ENCODE data around the gene CNGB1.

CNGB1 gene

GRCh38 chr16:57911743-57912142 is 59.2 kb downstream of the CNGB1 start:
- Histone ChIP-seq H3K9ac (ENCODE audit: low read depth in 1 of 2, low read length in 2 of 2) (no peak overlapping the region), H3K36me3 (ENCODE audit: control insufficient read depth in 1 of 2, insufficient read depth in 2 of 2, low read length in 2 of 2) (no peaks in the 10 kb centered on the region), H3K27ac (ENCODE audit: low read depth, low read length) (no peak overlapping the region), H3K9me3 (ENCODE audit: control insufficient read depth in 1 of 2, low read length in 2 of 2) (no peaks in the 10 kb centered on the region), H3K4me3 (ENCODE audit: low read depth in 1 of 2, low read length in 2 of 2) (no peak overlapping the region), H3K4me1 (ENCODE audit: control insufficient read depth in 1 of 2, insufficient read depth in 2 of 2, low read length in 2 of 2) (no peaks in the 10 kb centered on the region), H3K27me3 (ENCODE audit: control insufficient read depth in 1 of 2, insufficient read depth in 2 of 2, low read length in 2 of 2) (no peaks in the 10 kb centered on the region)

DNA sequence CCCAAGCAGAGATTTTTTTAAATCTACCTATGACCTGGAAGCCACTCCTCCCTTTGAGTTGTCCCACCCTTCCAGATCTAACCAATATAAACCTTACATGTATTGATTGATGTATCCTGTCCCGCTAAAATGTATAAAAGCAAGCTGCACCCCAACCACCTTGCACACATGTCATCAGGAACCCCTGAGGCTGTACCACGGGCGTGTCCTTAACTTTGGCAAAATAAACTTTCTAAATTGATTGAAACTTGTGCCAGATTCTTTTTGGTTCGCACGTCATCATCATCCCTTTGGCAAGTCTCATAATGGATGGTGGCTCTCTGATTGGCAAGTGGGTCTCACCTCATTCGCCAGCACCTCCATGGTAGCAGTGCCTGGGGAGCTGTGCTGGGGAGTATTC is 60.2 kb downstream of the CNGB1 start:
- Histone ChIP-seq H3K27me3 (ENCODE audit: control insufficient read depth in 1 of 2, insufficient read depth in 2 of 2, low read length in 2 of 2) (no peaks in the 10 kb centered on the region), H3K4me1 (ENCODE audit: control insufficient read depth in 1 of 2, insufficient read depth in 2 of 2, low read length in 2 of 2) (no peaks in the 10 kb centered on the region), H3K4me3 (ENCODE audit: low read depth in 1 of 2, low read length in 2 of 2) (no peak overlapping the region), H3K27ac (ENCODE audit: low read depth, low read length) (no peak overlapping the region), H3K36me3 (ENCODE audit: control insufficient read depth in 1 of 2, insufficient read depth in 2 of 2, low read length in 2 of 2) (no peaks in the 10 kb centered on the region), H3K9ac (ENCODE audit: low read depth in 1 of 2, low read length in 2 of 2) (no peak overlapping the region), H3K9me3 (ENCODE audit: control insufficient read depth in 1 of 2, low read length in 2 of 2) (no peaks in the 10 kb centered on the region)

DNA sequence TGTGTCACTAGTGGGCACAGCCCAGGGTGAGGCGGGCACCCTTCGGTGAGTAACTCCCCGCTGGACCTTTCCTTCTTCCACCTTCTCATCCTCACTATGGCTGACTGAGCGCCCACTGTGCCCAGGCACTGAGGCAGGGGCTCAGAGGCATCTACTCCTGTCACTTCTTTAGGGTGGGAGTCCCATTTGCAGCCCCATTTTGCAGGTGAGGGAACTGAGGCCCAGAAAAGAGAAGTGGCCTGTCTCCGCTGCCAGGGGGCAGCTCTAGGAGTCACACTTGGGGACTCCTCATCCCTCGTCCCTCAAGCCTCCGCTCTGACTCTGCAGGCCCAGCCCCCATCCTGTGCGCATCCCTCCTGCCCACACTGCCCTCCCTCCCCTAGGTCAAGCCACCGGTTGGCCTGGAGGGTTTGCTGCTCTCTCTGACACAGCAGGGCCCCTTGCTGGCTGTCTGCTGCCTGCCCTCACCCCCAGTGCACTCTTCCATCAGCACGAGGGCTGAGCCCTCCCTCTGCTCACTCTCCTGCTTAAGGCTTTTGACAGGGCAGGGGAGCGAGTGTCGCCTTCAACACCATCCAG is 62.4 kb downstream of the CNGB1 start:
- H3K27ac ChIP-seq (ENCODE audit: low read depth, low read length) = no peak overlapping the region
- no peaks in the 10 kb centered on the region for H3K9me3 ChIP-seq (ENCODE audit: control insufficient read depth in 1 of 2, low read length in 2 of 2)
- H3K36me3 ChIP-seq (ENCODE audit: control insufficient read depth in 1 of 2, insufficient read depth in 2 of 2, low read length in 2 of 2) = no peaks in the 10 kb centered on the region
- H3K4me3 ChIP-seq (ENCODE audit: low read depth in 1 of 2, low read length in 2 of 2) = no peak overlapping the region
- no peak overlapping the region for H3K9ac ChIP-seq (ENCODE audit: low read depth in 1 of 2, low read length in 2 of 2)
- H3K27me3 ChIP-seq (ENCODE audit: control insufficient read depth in 1 of 2, insufficient read depth in 2 of 2, low read length in 2 of 2) = peaks cover 0 to 5% of the 10 kb centered on the region in 2 donors
- H3K4me1 ChIP-seq (ENCODE audit: control insufficient read depth in 1 of 2, insufficient read depth in 2 of 2, low read length in 2 of 2) = no peaks in the 10 kb centered on the region

DNA sequence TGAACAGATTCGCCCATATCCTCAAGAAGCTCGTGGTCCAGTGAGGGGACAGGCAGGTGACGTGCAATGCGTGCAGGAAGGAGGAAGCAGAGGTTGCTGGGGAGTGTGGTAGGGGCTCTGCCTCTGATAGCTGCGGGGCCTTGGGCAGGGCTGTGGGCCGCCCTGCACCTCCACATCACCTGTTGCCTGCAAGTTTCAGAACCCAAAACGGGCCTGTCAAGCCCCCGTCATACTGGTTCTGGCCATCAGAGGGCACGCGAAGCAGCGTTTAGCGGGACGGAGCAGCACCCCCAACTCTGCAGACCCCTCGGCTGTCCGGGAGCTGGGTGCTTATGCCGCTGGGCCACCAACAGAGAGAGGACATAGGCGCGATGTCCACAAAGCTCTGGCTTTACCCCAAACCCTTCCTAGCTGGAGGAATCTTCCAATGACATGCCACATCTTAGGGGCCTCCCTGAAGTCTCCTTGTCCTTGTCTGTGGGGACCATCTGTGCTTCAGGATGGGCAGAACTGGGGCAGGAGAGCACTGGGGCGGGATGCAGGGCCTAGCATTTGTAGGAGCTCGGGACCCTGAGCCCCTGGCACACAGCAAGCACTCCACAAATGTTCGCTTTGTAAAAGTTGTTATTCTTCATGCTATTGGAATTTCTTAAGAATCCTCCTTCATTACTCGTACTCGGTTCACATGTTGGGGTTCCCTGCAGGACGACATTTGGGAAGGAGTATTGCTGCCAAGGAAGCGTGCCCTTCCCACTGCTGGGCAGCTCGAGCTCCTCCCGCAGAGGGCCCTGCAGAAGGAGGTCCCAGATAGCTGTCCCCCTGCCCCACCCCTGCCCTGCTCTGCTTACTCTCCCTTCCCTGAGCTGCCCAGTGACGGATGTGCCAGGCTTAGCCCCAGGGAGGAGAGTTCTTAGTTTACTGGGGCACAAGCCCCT is 64.3 kb downstream of the CNGB1 start:
- no peak overlapping the region for H3K27ac ChIP-seq (ENCODE audit: low read depth, low read length)
- peaks cover 1 to 5% of the 10 kb centered on the region in 2 donors for H3K27me3 ChIP-seq (ENCODE audit: control insufficient read depth in 1 of 2, insufficient read depth in 2 of 2, low read length in 2 of 2)
- H3K9ac ChIP-seq (ENCODE audit: low read depth in 1 of 2, low read length in 2 of 2) = no peak overlapping the region
- H3K4me3 ChIP-seq (ENCODE audit: low read depth in 1 of 2, low read length in 2 of 2) = no peak overlapping the region
- H3K36me3 ChIP-seq (ENCODE audit: control insufficient read depth in 1 of 2, insufficient read depth in 2 of 2, low read length in 2 of 2) = no peaks in the 10 kb centered on the region
- no peaks in the 10 kb centered on the region for H3K9me3 ChIP-seq (ENCODE audit: control insufficient read depth in 1 of 2, low read length in 2 of 2)
- no peaks in the 10 kb centered on the region for H3K4me1 ChIP-seq (ENCODE audit: control insufficient read depth in 1 of 2, insufficient read depth in 2 of 2, low read length in 2 of 2)

DNA sequence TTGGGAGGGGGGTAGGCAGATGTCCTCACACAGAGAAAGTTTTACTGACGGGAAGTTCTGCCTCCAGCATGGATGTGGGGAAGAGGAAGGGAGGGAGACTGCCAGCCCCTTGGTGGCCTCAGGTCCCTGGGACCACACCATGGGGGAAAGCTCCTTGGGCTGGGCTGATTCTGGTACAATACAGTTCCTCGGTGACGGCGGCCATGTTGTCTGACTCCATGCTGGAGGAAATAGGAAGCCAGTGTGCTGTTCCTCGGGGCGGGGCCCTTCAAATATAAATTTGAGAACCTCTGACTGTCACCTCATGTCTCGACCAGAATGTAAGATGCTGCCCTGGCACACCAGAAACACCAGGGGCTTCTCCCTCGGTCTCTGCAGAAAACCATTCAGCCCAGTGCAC is 66.8 kb downstream of the CNGB1 start:
- Histone ChIP-seq H3K9ac (ENCODE audit: low read depth in 1 of 2, low read length in 2 of 2) (no peak overlapping the region), H3K36me3 (ENCODE audit: control insufficient read depth in 1 of 2, insufficient read depth in 2 of 2, low read length in 2 of 2) (no peaks in the 10 kb centered on the region), H3K4me3 (ENCODE audit: low read depth in 1 of 2, low read length in 2 of 2) (no peak overlapping the region), H3K4me1 (ENCODE audit: control insufficient read depth in 1 of 2, insufficient read depth in 2 of 2, low read length in 2 of 2) (no peaks in the 10 kb centered on the region), H3K27me3 (ENCODE audit: control insufficient read depth in 1 of 2, insufficient read depth in 2 of 2, low read length in 2 of 2) (peaks cover 3 to 5% of the 10 kb centered on the region in 2 donors), H3K27ac (ENCODE audit: low read depth, low read length) (no peak overlapping the region), H3K9me3 (ENCODE audit: control insufficient read depth in 1 of 2, low read length in 2 of 2) (no peaks in the 10 kb centered on the region)

- Histone ChIP-seq H3K27me3 (ENCODE audit: control insufficient read depth in 1 of 2, insufficient read depth in 2 of 2, low read length in 2 of 2) (peaks cover 3 to 5% of the 10 kb centered on the region in 2 donors), H3K9ac (ENCODE audit: low read depth in 1 of 2, low read length in 2 of 2) (no peak overlapping the region), H3K36me3 (ENCODE audit: control insufficient read depth in 1 of 2, insufficient read depth in 2 of 2, low read length in 2 of 2) (no peaks in the 10 kb centered on the region), H3K4me3 (ENCODE audit: low read depth in 1 of 2, low read length in 2 of 2) (no peak overlapping the region), H3K9me3 (ENCODE audit: control insufficient read depth in 1 of 2, low read length in 2 of 2) (no peaks in the 10 kb centered on the region), H3K27ac (ENCODE audit: low read depth, low read length) (no peak overlapping the region), H3K4me1 (ENCODE audit: control insufficient read depth in 1 of 2, insufficient read depth in 2 of 2, low read length in 2 of 2) (no peaks in the 10 kb centered on the region)
Measured at GRCh38 chr16:57903656-57904055, 67.3 kb downstream of the CNGB1 start.

DNA sequence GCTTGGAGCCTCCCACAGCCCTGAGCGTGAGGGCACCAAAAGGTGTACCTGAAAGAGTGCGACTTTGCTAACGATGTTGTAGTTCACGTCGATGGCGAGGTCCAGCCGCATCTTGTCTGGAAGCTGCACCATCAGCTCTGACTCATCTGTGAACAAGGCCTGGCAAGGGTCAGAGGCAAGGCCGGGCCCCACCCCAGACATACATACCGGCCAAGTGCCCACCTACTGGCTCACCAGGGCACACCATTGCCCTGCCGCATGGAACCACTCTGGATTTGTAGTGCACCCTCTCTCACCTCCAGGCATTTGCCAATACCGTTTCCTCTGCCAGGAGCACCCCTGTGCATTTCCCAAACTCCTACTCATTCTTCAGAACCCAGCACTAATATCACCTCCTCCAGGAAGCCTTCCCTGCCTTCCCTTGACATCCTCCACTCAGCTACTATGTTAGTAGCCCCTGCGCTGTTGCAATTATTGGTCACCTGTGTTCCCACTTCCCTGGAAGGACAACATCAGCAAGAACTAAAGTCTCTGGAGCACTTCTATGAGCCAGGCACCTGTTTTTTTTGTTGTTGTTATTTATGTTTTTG is 69.4 kb downstream of the CNGB1 start:
- no peak overlapping the region for H3K9ac ChIP-seq (ENCODE audit: low read depth in 1 of 2, low read length in 2 of 2)
- no peaks in the 10 kb centered on the region for H3K9me3 ChIP-seq (ENCODE audit: control insufficient read depth in 1 of 2, low read length in 2 of 2)
- H3K27ac ChIP-seq (ENCODE audit: low read depth, low read length) = no peak overlapping the region
- peaks cover 3 to 5% of the 10 kb centered on the region in 2 donors for H3K27me3 ChIP-seq (ENCODE audit: control insufficient read depth in 1 of 2, insufficient read depth in 2 of 2, low read length in 2 of 2)
- H3K4me3 ChIP-seq (ENCODE audit: low read depth in 1 of 2, low read length in 2 of 2) = no peak overlapping the region
- H3K4me1 ChIP-seq (ENCODE audit: control insufficient read depth in 1 of 2, insufficient read depth in 2 of 2, low read length in 2 of 2) = no peaks in the 10 kb centered on the region
- no peaks in the 10 kb centered on the region for H3K36me3 ChIP-seq (ENCODE audit: control insufficient read depth in 1 of 2, insufficient read depth in 2 of 2, low read length in 2 of 2)

- Histone ChIP-seq H3K4me1 (ENCODE audit: control insufficient read depth in 1 of 2, insufficient read depth in 2 of 2, low read length in 2 of 2) (no peaks in the 10 kb centered on the region), H3K27me3 (ENCODE audit: control insufficient read depth in 1 of 2, insufficient read depth in 2 of 2, low read length in 2 of 2) (peaks cover 3 to 5% of the 10 kb centered on the region in 2 donors), H3K27ac (ENCODE audit: low read depth, low read length) (no peak overlapping the region), H3K9me3 (ENCODE audit: control insufficient read depth in 1 of 2, low read length in 2 of 2) (no peaks in the 10 kb centered on the region), H3K9ac (ENCODE audit: low read depth in 1 of 2, low read length in 2 of 2) (no peak overlapping the region), H3K36me3 (ENCODE audit: control insufficient read depth in 1 of 2, insufficient read depth in 2 of 2, low read length in 2 of 2) (no peaks in the 10 kb centered on the region), H3K4me3 (ENCODE audit: low read depth in 1 of 2, low read length in 2 of 2) (no peak overlapping the region)
Measured at GRCh38 chr16:57900796-57901479, 70.0 kb downstream of the CNGB1 start.

DNA sequence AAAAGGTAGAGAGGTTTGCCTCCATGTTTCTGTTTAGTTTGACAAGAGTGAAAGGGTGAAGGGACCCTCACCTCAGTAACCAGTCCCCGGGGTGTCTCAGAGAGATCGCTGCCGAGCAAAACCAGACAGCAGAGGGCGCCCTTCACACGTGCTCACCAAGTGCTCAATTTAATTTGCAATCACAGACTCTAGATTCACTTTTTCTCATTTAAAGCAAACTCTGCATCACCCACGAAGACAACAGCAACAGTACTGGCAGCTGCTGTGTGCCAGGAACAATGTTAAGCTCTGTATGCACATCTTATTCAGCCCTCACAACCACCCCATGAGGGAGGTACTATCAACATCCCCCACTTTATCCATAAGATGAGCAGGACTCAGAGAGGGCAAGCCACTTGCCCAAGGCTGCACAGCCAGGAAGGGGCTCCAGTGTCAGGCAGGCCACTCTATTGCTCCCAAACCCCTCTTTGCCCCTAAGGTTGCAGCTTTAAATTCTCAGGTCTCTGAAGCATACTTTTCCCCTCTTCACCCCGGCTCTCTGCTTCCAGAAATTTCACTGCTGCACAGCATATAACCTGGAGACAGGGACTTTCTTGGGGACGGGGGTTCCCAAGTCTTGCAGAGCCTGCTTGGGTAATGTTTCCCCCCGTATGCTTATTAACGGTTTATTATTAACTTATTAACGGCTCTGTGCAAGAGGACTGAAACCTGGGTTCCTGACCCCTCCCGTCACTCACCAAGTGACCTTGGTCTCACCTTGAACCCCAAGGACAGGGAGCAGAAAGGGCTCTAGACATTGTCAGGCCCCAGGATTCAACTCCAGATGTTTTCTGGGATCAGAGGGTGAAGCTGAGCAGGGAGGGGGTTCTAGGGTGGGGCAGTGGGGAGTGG is 70.9 kb downstream of the CNGB1 start:
- H3K9ac ChIP-seq (ENCODE audit: low read depth in 1 of 2, low read length in 2 of 2) = no peak overlapping the region
- no peak overlapping the region for H3K27ac ChIP-seq (ENCODE audit: low read depth, low read length)
- no peak overlapping the region for H3K4me3 ChIP-seq (ENCODE audit: low read depth in 1 of 2, low read length in 2 of 2)
- H3K27me3 ChIP-seq (ENCODE audit: control insufficient read depth in 1 of 2, insufficient read depth in 2 of 2, low read length in 2 of 2) = peaks cover 1 to 3% of the 10 kb centered on the region in 2 donors
- no peaks in the 10 kb centered on the region for H3K4me1 ChIP-seq (ENCODE audit: control insufficient read depth in 1 of 2, insufficient read depth in 2 of 2, low read length in 2 of 2)
- no peaks in the 10 kb centered on the region for H3K9me3 ChIP-seq (ENCODE audit: control insufficient read depth in 1 of 2, low read length in 2 of 2)
- no peaks in the 10 kb centered on the region for H3K36me3 ChIP-seq (ENCODE audit: control insufficient read depth in 1 of 2, insufficient read depth in 2 of 2, low read length in 2 of 2)
